Measurements from ENCODE around the gene FOLR1. TPM values are rescaled to one million over a fixed set of nuclear protein-coding genes. Genes with fewer than 3 reads are reported as not detected.
"Not testable (repeated sequence)": the region's sequence is repeated elsewhere in the genome, so short reads cannot be mapped to it uniquely, and the experiment has no call there.

The FOLR1 gene
- total and polyA plus RNA-seq, 2 donors = 0.47 to 0.98 TPM

- WGBS = 95% methylated on average over 7 of the region's 7 CpGs
- no peaks in the 10 kb centered on the region for H3K36me3 ChIP-seq (ENCODE audit: control insufficient read depth in 2 of 2, insufficient read depth in 2 of 2, low read length in 1 of 2)
- H3K4me3 ChIP-seq (ENCODE audit: low read length in 2 of 2) = no peak overlapping the region
- H3K4me1 ChIP-seq (ENCODE audit: control insufficient read depth in 2 of 2, insufficient read depth in 2 of 2, low read length in 2 of 2) = peaks cover 0 to 16% of the 10 kb centered on the region in 2 donors
- no peak for DNase-seq (ENCODE audit: low read depth in 6 of 9, low spot score in 9 of 9)
- H3K9me3 ChIP-seq (ENCODE audit: control insufficient read depth in 2 of 2, insufficient read depth in 1 of 2, low read length in 1 of 2) = no peaks in the 10 kb centered on the region
- H3K27ac ChIP-seq (ENCODE audit: low read depth in 1 of 2, low read length in 1 of 2) = no peak overlapping the region
- H3K27me3 ChIP-seq (ENCODE audit: control insufficient read depth in 2 of 2, insufficient read depth in 1 of 2, low read length in 1 of 2) = no peaks in the 10 kb centered on the region
These were observed 12.7 kb upstream of the FOLR1 start for GRCh38 chr11:72179049-72179803.

GRCh38 chr11:72179804-72180396 lies 12.0 kb upstream of the FOLR1 start:
- no peak overlapping the region for H3K27ac ChIP-seq (ENCODE audit: low read depth in 1 of 2, low read length in 1 of 2)
- DNase-seq (ENCODE audit: low read depth in 6 of 9, low spot score in 9 of 9) = no peak
- 94% methylated on average over 4 of the region's 4 CpGs for WGBS

DNA sequence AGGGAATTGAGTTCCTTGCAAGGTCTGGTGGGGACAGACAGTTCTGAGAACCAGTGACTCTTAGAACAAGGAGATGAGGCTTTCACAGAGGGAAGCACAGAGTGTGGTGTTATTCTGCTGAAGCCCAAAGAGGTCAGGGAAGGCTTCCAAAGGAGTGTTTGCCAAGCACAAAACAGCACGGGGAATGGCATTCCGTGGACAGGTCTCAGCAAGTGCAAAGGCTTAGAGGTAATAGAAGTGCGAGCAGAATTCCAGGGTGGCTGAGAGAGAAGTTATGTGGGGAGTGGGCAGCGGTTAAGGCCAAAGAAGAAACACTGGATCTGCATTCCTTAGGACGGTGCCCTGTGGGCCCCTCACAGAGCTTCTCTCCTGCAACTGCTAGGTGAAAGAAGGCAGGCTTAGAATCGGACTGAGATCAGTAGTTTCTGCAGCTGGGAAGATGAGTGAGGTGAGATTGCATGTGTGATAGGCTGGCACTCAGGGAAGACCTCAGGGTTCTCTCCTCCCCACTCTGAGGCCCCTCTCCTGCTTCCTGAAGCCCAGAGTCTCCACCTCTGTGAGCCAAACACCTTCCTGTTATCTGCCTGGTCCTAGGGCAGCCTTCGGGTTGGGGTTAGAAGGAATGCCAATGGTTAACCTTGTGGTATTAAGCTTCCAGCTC lies 10.9 kb upstream of the FOLR1 start:
- H3K4me3 ChIP-seq (ENCODE audit: low read length in 2 of 2); H3K36me3 ChIP-seq (ENCODE audit: control insufficient read depth in 2 of 2, insufficient read depth in 2 of 2, low read length in 1 of 2); H3K9me3 ChIP-seq (ENCODE audit: control insufficient read depth in 2 of 2, insufficient read depth in 1 of 2, low read length in 1 of 2); H3K27me3 ChIP-seq (ENCODE audit: control insufficient read depth in 2 of 2, insufficient read depth in 1 of 2, low read length in 1 of 2); H3K27ac ChIP-seq (ENCODE audit: low read depth in 1 of 2, low read length in 1 of 2): not testable (repeated sequence)
- H3K4me1 ChIP-seq (ENCODE audit: control insufficient read depth in 2 of 2, insufficient read depth in 2 of 2, low read length in 2 of 2) = peaks cover 0 to 16% of the 10 kb centered on the region in 2 donors
- DNase-seq (ENCODE audit: low read depth in 6 of 9, low spot score in 9 of 9) = peak in 1 of 9 donors; percentile 20
- whole genome bisulfite sequencing = 80% methylated on average over 7 of the region's 7 CpGs

More at GRCh38 chr11:72179804-72180396, 12.0 kb upstream of the FOLR1 start:
- H3K36me3 ChIP-seq (ENCODE audit: control insufficient read depth in 2 of 2, insufficient read depth in 2 of 2, low read length in 1 of 2) = no peaks in the 10 kb centered on the region
- no peaks in the 10 kb centered on the region for H3K9me3 ChIP-seq (ENCODE audit: control insufficient read depth in 2 of 2, insufficient read depth in 1 of 2, low read length in 1 of 2)
- no peak overlapping the region for H3K4me3 ChIP-seq (ENCODE audit: low read length in 2 of 2)
- no peaks in the 10 kb centered on the region for H3K27me3 ChIP-seq (ENCODE audit: control insufficient read depth in 2 of 2, insufficient read depth in 1 of 2, low read length in 1 of 2)
- H3K4me1 ChIP-seq (ENCODE audit: control insufficient read depth in 2 of 2, insufficient read depth in 2 of 2, low read length in 2 of 2) = peaks cover 0 to 16% of the 10 kb centered on the region in 2 donors

DNA sequence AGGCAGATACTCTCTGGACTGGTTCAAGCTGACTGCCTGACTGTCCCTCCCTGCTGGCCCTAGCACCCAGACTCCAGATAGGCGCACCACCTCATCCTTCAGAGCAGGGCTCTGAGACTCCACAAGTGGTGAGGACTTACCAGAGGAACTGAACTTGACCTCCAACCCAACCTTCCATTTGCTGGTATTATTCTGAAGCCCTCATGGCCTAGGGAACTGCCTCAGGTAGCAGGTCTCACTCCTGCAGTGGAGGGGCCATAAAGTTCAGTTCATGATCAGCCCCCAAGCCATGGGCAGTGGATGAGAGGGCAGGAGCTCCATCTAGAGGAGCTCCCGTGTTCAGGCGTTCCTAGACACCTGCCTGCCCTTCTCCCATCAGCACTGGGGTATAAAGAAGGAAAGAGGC lies 10.4 kb upstream of the FOLR1 start:
- DNase-seq (ENCODE audit: low read depth in 6 of 9, low spot score in 9 of 9) = peak in 1 of 9 donors; percentile 13
- H3K36me3 ChIP-seq (ENCODE audit: control insufficient read depth in 2 of 2, insufficient read depth in 2 of 2, low read length in 1 of 2); H3K9me3 ChIP-seq (ENCODE audit: control insufficient read depth in 2 of 2, insufficient read depth in 1 of 2, low read length in 1 of 2); H3K27ac ChIP-seq (ENCODE audit: low read depth in 1 of 2, low read length in 1 of 2); H3K4me3 ChIP-seq (ENCODE audit: low read length in 2 of 2); H3K27me3 ChIP-seq (ENCODE audit: control insufficient read depth in 2 of 2, insufficient read depth in 1 of 2, low read length in 1 of 2): not testable (repeated sequence)
- peaks cover 0 to 16% of the 10 kb centered on the region in 2 donors for H3K4me1 ChIP-seq (ENCODE audit: control insufficient read depth in 2 of 2, insufficient read depth in 2 of 2, low read length in 2 of 2)
- WGBS = 87% methylated on average over 3 of the region's 3 CpGs

GRCh38 chr11:72188267-72188666 lies 3.7 kb upstream of the FOLR1 start:
- DNase-seq (ENCODE audit: low read depth in 6 of 9, low spot score in 9 of 9) = no peak
- Histone ChIP-seq H3K9me3 (ENCODE audit: control insufficient read depth in 2 of 2, insufficient read depth in 1 of 2, low read length in 1 of 2) (no peaks in the 10 kb centered on the region), H3K36me3 (ENCODE audit: control insufficient read depth in 2 of 2, insufficient read depth in 2 of 2, low read length in 1 of 2) (no peaks in the 10 kb centered on the region), H3K27ac (ENCODE audit: low read depth in 1 of 2, low read length in 1 of 2) (no peak overlapping the region), H3K4me1 (ENCODE audit: control insufficient read depth in 2 of 2, insufficient read depth in 2 of 2, low read length in 2 of 2) (peaks cover 0 to 4% of the 10 kb centered on the region in 2 donors), H3K4me3 (ENCODE audit: low read length in 2 of 2) (no peak overlapping the region), H3K27me3 (ENCODE audit: control insufficient read depth in 2 of 2, insufficient read depth in 1 of 2, low read length in 1 of 2) (no peaks in the 10 kb centered on the region)
- 97% methylated on average over 1 of the region's 1 CpG for WGBS

GRCh38 chr11:72189455-72190250 lies 2.3 kb upstream of the FOLR1 start:
- H3K4me1 ChIP-seq (ENCODE audit: control insufficient read depth in 2 of 2, insufficient read depth in 2 of 2, low read length in 2 of 2) = peaks cover 0 to 4% of the 10 kb centered on the region in 2 donors
- H3K9me3 ChIP-seq (ENCODE audit: control insufficient read depth in 2 of 2, insufficient read depth in 1 of 2, low read length in 1 of 2) = no peaks in the 10 kb centered on the region
- H3K36me3 ChIP-seq (ENCODE audit: control insufficient read depth in 2 of 2, insufficient read depth in 2 of 2, low read length in 1 of 2) = no peaks in the 10 kb centered on the region
- H3K27me3 ChIP-seq (ENCODE audit: control insufficient read depth in 2 of 2, insufficient read depth in 1 of 2, low read length in 1 of 2) = no peaks in the 10 kb centered on the region
- no peak overlapping the region for H3K4me3 ChIP-seq (ENCODE audit: low read length in 2 of 2)
- no peak for DNase-seq (ENCODE audit: low read depth in 6 of 9, low spot score in 9 of 9)
- 98% methylated on average over 3 of the region's 3 CpGs for WGBS
- no peak overlapping the region for H3K27ac ChIP-seq (ENCODE audit: low read depth in 1 of 2, low read length in 1 of 2)

- H3K27ac ChIP-seq (ENCODE audit: low read depth in 1 of 2, low read length in 1 of 2) = no peak overlapping the region
- 90% methylated on average over 5 of the region's 5 CpGs for WGBS
- H3K36me3 ChIP-seq (ENCODE audit: control insufficient read depth in 2 of 2, insufficient read depth in 2 of 2, low read length in 1 of 2) = no peaks in the 10 kb centered on the region
- no peak for DNase-seq (ENCODE audit: low read depth in 6 of 9, low spot score in 9 of 9)
- H3K4me1 ChIP-seq (ENCODE audit: control insufficient read depth in 2 of 2, insufficient read depth in 2 of 2, low read length in 2 of 2) = peaks cover 0 to 4% of the 10 kb centered on the region in 2 donors
- no peak overlapping the region for H3K4me3 ChIP-seq (ENCODE audit: low read length in 2 of 2)
- H3K9me3 ChIP-seq (ENCODE audit: control insufficient read depth in 2 of 2, insufficient read depth in 1 of 2, low read length in 1 of 2) = no peaks in the 10 kb centered on the region
- no peaks in the 10 kb centered on the region for H3K27me3 ChIP-seq (ENCODE audit: control insufficient read depth in 2 of 2, insufficient read depth in 1 of 2, low read length in 1 of 2)
These were observed 1.3 kb upstream of the FOLR1 start for GRCh38 chr11:72190631-72191071.

GRCh38 chr11:72195518-72196270 lies 3.8 kb downstream of the FOLR1 start:
- 97% methylated on average over 12 of the region's 12 CpGs for WGBS
- H3K27ac ChIP-seq (ENCODE audit: low read depth in 1 of 2, low read length in 1 of 2) = no peak overlapping the region
- H3K9me3 ChIP-seq (ENCODE audit: control insufficient read depth in 2 of 2, insufficient read depth in 1 of 2, low read length in 1 of 2) = no peaks in the 10 kb centered on the region
- no peak overlapping the region for H3K4me3 ChIP-seq (ENCODE audit: low read length in 2 of 2)
- H3K27me3 ChIP-seq (ENCODE audit: control insufficient read depth in 2 of 2, insufficient read depth in 1 of 2, low read length in 1 of 2) = no peaks in the 10 kb centered on the region
- no peaks in the 10 kb centered on the region for H3K4me1 ChIP-seq (ENCODE audit: control insufficient read depth in 2 of 2, insufficient read depth in 2 of 2, low read length in 2 of 2)
- H3K36me3 ChIP-seq (ENCODE audit: control insufficient read depth in 2 of 2, insufficient read depth in 2 of 2, low read length in 1 of 2) = no peaks in the 10 kb centered on the region
- no peak for DNase-seq (ENCODE audit: low read depth in 6 of 9, low spot score in 9 of 9)

Data from thymus (tissue), 11 donors.